HUES64 (cell line): ENCODE results near the gene GJC3. TPM values are rescaled to one million over a fixed set of nuclear protein-coding genes. Genes with fewer than 3 reads are reported as not detected.
"Not testable (repeated sequence)": the region's sequence is repeated elsewhere in the genome, so short reads cannot be mapped to it uniquely, and the experiment has no call there.

ENCODE experiments used
- H3K27ac ChIP-seq: 2 replicates; pipeline ENCODE4 v1.7.0; 2013; ENCODE audit warnings: low read depth, low read length, inconsistent platforms
- H3K27me3 ChIP-seq: 2 replicates; pipeline ENCODE4 v1.6.1; 2013; ENCODE audit warnings: mild to moderate bottlenecking, low read length; ENCODE audit not compliant: insufficient read depth
- H3K36me3 ChIP-seq: 2 replicates; pipeline ENCODE4 v1.6.1; 2013; ENCODE audit warnings: mild to moderate bottlenecking, low read length; ENCODE audit not compliant: insufficient read depth
- H3K4me1 ChIP-seq: 2 replicates; pipeline ENCODE4 v1.6.1; 2013; ENCODE audit warnings: mild to moderate bottlenecking, low read length, moderate library complexity; ENCODE audit not compliant: insufficient read depth
- H3K4me3 ChIP-seq: 2 replicates; pipeline ENCODE4 v1.5.1; 2013; ENCODE audit warnings: mild to moderate bottlenecking, low read length, moderate library complexity
- H3K9ac ChIP-seq: 2 replicates; pipeline ENCODE4 v1.6.1; 2013; ENCODE audit warnings: mild to moderate bottlenecking, low read depth, low read length
- H3K9me3 ChIP-seq: 2 replicates; pipeline ENCODE4 v1.6.1; 2013; ENCODE audit warnings: low read depth, low read length; ENCODE audit not compliant: insufficient read depth
- WGBS: fragments of 150-250, 120-280 bp; methylation state at CpG from one replicate; pipeline ENCODE4 v1.1.7; 2013; ENCODE audit warnings: missing lambda C conversion rate; 5-methylcytosine and 5-hydroxymethylcytosine counted together
- polyA plus RNA-seq, 2 experiments: library from polyadenylated mRNA; stranded (reverse); fragments of 50-300 nt; gene quantifications; one replicate each; pipeline ENCODE4 v1.2.3, GENCODE V29; 2013

Gene GJC3, protein sequence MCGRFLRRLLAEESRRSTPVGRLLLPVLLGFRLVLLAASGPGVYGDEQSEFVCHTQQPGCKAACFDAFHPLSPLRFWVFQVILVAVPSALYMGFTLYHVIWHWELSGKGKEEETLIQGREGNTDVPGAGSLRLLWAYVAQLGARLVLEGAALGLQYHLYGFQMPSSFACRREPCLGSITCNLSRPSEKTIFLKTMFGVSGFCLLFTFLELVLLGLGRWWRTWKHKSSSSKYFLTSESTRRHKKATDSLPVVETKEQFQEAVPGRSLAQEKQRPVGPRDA
- polyA plus RNA-seq (2013, experiment 1 of 2), result 1.2 TPM
- polyA plus RNA-seq (2013, experiment 2 of 2), result 1.1 TPM

DNA sequence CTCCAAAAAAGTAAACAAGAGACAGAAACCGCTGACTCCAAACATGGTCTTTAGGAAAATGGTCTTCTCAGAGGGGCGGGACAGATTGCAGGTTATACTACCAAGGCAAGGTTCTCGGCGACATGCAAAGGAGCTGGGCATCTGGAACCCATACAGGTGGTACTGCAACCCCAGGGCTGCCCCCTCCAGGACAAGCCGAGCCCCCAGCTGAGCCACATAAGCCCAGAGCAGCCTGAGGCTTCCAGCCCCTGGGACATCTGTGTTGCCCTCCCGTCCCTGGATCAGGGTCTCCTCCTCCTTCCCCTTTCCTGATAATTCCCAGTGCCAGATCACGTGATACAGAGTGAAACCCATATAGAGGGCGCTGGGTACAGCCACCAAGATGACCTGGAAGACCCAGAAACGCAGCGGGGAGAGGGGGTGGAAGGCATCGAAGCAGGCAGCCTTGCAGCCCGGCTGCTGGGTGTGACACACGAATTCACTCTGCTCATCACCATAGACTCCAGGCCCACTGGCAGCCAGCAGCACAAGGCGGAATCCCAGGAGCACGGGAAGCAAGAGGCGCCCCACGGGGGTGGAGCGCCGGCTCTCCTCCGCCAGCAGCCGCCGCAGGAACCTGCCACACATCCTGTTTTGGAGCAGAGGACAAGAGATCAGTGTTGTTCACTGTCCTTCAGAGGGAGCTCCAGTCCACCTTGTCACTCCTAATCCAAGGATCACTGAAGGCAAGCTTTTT, at the start of gene GJC3:
GJC3 (minus strand) TSS at position 627 of the 736 bp plus-strand sequence; CDS start at position 627, 0 bp downstream.
- Histone ChIP-seq H3K27me3 (peaks cover 28% of the 10 kb centered on the region; the same call in 1 of the 2 replicates), H3K4me1 (peaks cover 5% of the 10 kb centered on the region; the same call in 1 of the 2 replicates), H3K4me3 (peak within 1 kb of the TSS; percentile 55), H3K9ac (peak within 1 kb of the TSS; percentile 47; the same call in 1 of the 2 replicates), H3K27ac (no peak within 1 kb of the TSS), H3K36me3 (no peaks in the 10 kb centered on the region), H3K9me3 (no peaks in the 10 kb centered on the region)
- WGBS, result 21% methylated on average over 21 of the region's 22 CpGs

- WGBS, result 83% methylated on average over 13 of the region's 13 CpGs
- no peak overlapping the region for H3K9ac ChIP-seq
- H3K27ac ChIP-seq, result no peak overlapping the region
- no peaks in the 10 kb centered on the region for H3K27me3 ChIP-seq
- no peaks in the 10 kb centered on the region for H3K36me3 ChIP-seq
- H3K4me3 ChIP-seq, result no peak overlapping the region
- no peaks in the 10 kb centered on the region for H3K4me1 ChIP-seq
- H3K9me3 ChIP-seq, result no peaks in the 10 kb centered on the region
Observed at GRCh38 chr7:99976626-99977025, 47.2 kb upstream of the GJC3 start.

GRCh38 chr7:99975782-99976521, 46.5 kb upstream of the GJC3 start, which contains the start of gene AZGP1:
Gene AZGP1, minus strand, starts transcription at chr7:99976031. Its CDS starts 11 bp downstream, at chr7:99976020.
- 91% methylated on average over 5 of the region's 5 CpGs for WGBS
- Histone ChIP-seq H3K4me1 (no peaks in the 10 kb centered on the region), H3K27ac (no peak within 1 kb of the TSS), H3K9me3 (no peaks in the 10 kb centered on the region), H3K36me3 (no peaks in the 10 kb centered on the region), H3K9ac (no peak within 1 kb of the TSS), H3K27me3 (no peaks in the 10 kb centered on the region), H3K4me3 (no peak within 1 kb of the TSS)

DNA sequence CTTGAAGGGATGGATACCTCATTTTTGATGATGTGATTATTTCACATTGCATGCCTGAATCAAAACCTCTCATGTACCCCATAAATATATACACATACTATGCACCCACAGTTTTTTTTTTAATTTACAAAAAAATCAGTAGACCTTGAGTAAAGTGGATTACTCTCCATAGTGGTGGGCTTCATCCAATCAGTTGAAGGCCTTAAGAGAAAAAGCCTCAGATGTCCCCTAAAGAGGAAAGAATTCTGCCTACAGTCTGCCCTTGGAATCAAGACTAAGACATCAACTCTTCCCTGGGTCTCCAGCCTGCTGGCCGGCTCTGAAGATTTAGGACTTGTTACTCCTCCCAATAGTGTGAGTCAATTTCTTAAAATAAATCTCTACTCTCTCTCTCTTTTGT, 45.3 kb upstream of the GJC3 start:
- 80% methylated on average over 1 of the region's 1 CpG for WGBS
- H3K4me3 ChIP-seq, result no peak overlapping the region
- no peaks in the 10 kb centered on the region for H3K27me3 ChIP-seq

DNA sequence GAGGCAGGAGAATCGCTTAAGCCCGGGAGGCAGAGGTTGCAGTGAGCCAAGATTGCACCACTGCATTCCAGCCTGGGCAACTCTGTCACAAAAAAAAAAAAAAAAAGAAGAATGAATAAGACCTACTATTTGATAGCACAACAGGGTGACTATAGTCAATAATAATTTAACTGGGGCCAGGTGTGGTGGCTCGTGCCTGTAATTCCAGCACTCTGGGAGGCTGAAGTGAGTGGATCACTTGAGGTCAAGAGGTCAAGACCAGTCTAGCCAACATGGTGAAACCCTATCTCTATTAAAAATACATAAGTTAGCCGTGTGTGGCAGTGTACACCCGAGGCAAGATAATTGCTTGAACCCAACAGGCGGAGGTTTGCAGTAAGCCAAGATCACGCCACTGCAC, 44.4 kb upstream of the GJC3 start:
- WGBS, result 90% methylated on average over 7 of the region's 7 CpGs
- not testable (repeated sequence) for H3K27ac ChIP-seq, H3K36me3 ChIP-seq

More for the DNA sequence above, 45.3 kb upstream of the GJC3 start:
- no peak overlapping the region for H3K27ac ChIP-seq
- no peaks in the 10 kb centered on the region for H3K36me3 ChIP-seq
- no peaks in the 10 kb centered on the region for H3K9me3 ChIP-seq
- no peaks in the 10 kb centered on the region for H3K4me1 ChIP-seq
- H3K9ac ChIP-seq, result no peak overlapping the region

GRCh38 chr7:99971242-99971641, 41.8 kb upstream of the GJC3 start:
- WGBS, result 87% methylated on average over 4 of the region's 4 CpGs
- Histone ChIP-seq H3K4me3 (no peak overlapping the region), H3K27me3 (no peaks in the 10 kb centered on the region), H3K4me1 (no peaks in the 10 kb centered on the region), H3K36me3 (no peaks in the 10 kb centered on the region), H3K9ac (no peak overlapping the region), H3K9me3 (no peaks in the 10 kb centered on the region), H3K27ac (no peak overlapping the region)

More for the DNA sequence above, 44.4 kb upstream of the GJC3 start:
- H3K4me3 ChIP-seq, H3K4me1 ChIP-seq, H3K9ac ChIP-seq, H3K9me3 ChIP-seq, H3K27me3 ChIP-seq: not testable (repeated sequence)

DNA sequence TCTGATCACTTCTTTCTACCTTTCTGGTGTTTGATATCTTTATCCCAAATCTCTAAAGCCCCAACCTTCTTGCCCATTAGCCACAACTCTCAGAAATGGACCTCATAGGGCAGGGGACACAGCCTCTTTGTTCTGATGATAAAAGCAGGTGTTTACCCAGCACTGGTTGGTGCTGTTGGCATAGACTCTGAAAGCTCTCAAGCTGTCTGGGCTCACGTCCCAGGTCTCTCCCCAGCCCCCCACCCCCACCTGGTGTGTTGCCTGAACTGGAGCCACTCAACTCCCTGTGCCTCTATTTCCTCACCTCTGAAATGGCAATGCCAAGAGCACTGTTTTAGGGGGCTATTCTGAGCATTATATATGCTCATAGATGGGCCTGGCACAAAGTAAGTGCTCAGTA, 40.4 kb upstream of the GJC3 start:
- not testable (repeated sequence) for H3K4me1 ChIP-seq, H3K9ac ChIP-seq, H3K4me3 ChIP-seq, H3K27me3 ChIP-seq, H3K9me3 ChIP-seq, H3K36me3 ChIP-seq, H3K27ac ChIP-seq
- WGBS, result 37% methylated on average over 1 of the region's 1 CpG

GRCh38 chr7:99969298-99969697, 39.9 kb upstream of the GJC3 start:
- 91% methylated on average over 3 of the region's 3 CpGs for WGBS
- H3K27ac ChIP-seq, result no peak overlapping the region
- H3K4me1 ChIP-seq, result no peaks in the 10 kb centered on the region
- H3K9ac ChIP-seq, result no peak overlapping the region
- no peak overlapping the region for H3K4me3 ChIP-seq
- H3K9me3 ChIP-seq, result no peaks in the 10 kb centered on the region
- no peaks in the 10 kb centered on the region for H3K27me3 ChIP-seq
- no peaks in the 10 kb centered on the region for H3K36me3 ChIP-seq

- Histone ChIP-seq H3K27ac (no peak overlapping the region), H3K4me1 (no peaks in the 10 kb centered on the region), H3K36me3 (no peaks in the 10 kb centered on the region), H3K9ac (no peak overlapping the region), H3K9me3 (no peaks in the 10 kb centered on the region), H3K4me3 (no peak overlapping the region), H3K27me3 (peaks cover 26% of the 10 kb centered on the region)
- WGBS, result 92% methylated on average over 8 of the region's 9 CpGs
Observed at GRCh38 chr7:99958564-99959227, 29.3 kb upstream of the GJC3 start.

DNA sequence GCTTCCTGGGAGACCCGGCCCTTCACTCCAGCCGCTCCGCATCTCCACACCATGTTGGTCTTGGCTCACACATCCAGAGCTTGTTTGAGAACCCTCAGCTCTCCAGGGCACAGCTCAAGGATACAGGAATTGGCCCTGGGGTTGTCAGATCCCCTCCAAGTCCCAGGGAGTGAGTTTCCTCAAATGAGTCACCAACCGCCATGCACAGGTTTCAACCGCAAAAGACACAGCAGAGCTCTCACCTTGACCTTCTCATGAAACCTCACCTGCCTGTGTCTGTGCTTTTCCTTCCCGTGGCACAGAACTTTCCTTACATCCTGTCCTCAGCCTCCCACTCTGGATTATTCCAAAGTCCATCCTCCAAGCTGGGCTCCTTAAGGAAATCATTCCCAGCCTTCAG, 25.8 kb upstream of the GJC3 start:
- no peak overlapping the region for H3K4me3 ChIP-seq
- H3K9me3 ChIP-seq, result peaks cover 9% of the 10 kb centered on the region
- no peak overlapping the region for H3K27ac ChIP-seq
- no peak overlapping the region for H3K9ac ChIP-seq
- no peaks in the 10 kb centered on the region for H3K36me3 ChIP-seq
- peaks cover 9% of the 10 kb centered on the region; the same call in 1 of the 2 replicates for H3K27me3 ChIP-seq
- WGBS, result 87% methylated on average over 6 of the region's 6 CpGs
- no peaks in the 10 kb centered on the region for H3K4me1 ChIP-seq
